Esophagus squamous epithelium (tissue), 4 donors: ENCODE results near the gene PSPN.

Experiments
- CTCF ChIP-seq, 6 experiments: fragments of 450-650 bp in 4 of 6; fragments of 200-600 bp in 2 of 6; sonication (generic) in 2 of 6; IDR thresholded peaks; one replicate each; pipeline ENCODE4 v1.5.1; 2016 to 2019; ENCODE audit warnings: antibody characterized with exemption in 6 of 6, mild to moderate bottlenecking in 4 of 6, moderate library complexity in 4 of 6
- POLR2A ChIP-seq, 4 donors: fragments of 450-650 bp; IDR thresholded peaks; one replicate each; pipeline ENCODE4 v1.6.1; 2017; ENCODE audit warnings: antibody characterized with exemption in 4 of 4, mild to moderate bottlenecking in 4 of 4, moderate library complexity in 3 of 4

- no peak for TF ChIP-seq CTCF (IDR thresholded peaks at IDR 0.05)
- TF ChIP-seq POLR2A (IDR thresholded peaks at IDR 0.05) = no peak
Measured at GRCh38 chr19:6396305-6396704, 20.6 kb upstream of the PSPN start.
